ENCODE data around the gene CABLES2.

DNA sequence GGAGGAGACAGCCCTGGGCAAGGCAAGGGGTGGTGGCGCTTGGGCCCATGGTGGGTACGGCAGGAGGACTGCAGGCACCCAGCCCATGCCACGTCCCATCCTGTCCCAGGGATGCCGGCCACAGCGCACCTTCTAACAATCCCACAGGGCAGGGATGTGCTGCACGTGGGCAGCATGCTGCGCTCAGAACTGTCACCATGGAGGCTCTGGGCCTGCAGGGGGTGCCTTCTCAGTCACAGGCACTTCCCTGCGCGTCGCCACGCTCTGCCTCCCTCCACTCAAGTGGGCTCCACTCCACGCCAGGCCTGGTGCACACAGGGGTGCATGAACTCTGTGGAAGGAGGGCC is 2.4 kb downstream of the CABLES2 start:
- TF ChIP-seq, protein P1, sequence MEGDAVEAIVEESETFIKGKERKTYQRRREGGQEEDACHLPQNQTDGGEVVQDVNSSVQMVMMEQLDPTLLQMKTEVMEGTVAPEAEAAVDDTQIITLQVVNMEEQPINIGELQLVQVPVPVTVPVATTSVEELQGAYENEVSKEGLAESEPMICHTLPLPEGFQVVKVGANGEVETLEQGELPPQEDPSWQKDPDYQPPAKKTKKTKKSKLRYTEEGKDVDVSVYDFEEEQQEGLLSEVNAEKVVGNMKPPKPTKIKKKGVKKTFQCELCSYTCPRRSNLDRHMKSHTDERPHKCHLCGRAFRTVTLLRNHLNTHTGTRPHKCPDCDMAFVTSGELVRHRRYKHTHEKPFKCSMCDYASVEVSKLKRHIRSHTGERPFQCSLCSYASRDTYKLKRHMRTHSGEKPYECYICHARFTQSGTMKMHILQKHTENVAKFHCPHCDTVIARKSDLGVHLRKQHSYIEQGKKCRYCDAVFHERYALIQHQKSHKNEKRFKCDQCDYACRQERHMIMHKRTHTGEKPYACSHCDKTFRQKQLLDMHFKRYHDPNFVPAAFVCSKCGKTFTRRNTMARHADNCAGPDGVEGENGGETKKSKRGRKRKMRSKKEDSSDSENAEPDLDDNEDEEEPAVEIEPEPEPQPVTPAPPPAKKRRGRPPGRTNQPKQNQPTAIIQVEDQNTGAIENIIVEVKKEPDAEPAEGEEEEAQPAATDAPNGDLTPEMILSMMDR (conservative IDR thresholded peaks at IDR 0.05; ENCODE audit: low read length) = no peak
- TF ChIP-seq EZH2phosphoT487 (IDR thresholded peaks at IDR 0.05; ENCODE audit: borderline replicate concordance, low read depth, low read length) = no peak

Data from OCI-LY7 (cell line).